Prostate gland (tissue), 2 donors: ENCODE measurements around the gene LEUTX. TPM values are rescaled to one million over a fixed set of nuclear protein-coding genes. Genes with fewer than 3 reads are reported as not detected.

ENCODE experiments used
- DNase-seq: peaks from one replicate; pipeline ENCODE4 v3.0.0-alpha.2; 2019; ENCODE audit warnings: low spot score
- H3K27ac ChIP-seq, 2 donors: fragments of 200-600 bp; sonication (generic); 2 replicates each; pipeline ENCODE4 v1.5.1; 2017 to 2019
- H3K27me3 ChIP-seq: fragments of 200-600 bp; sonication (generic); replicated peaks from 2 replicates; pipeline ENCODE4 v1.5.1; 2019; ENCODE audit not compliant: insufficient read depth
- H3K36me3 ChIP-seq, 2 donors: fragments of 200-600 bp; sonication (generic); 1 replicate in 1 of 2; 2 replicates in 1 of 2; pipeline versions ENCODE4 v1.5.1 to v1.8.1; 2017 to 2019
- H3K4me1 ChIP-seq: fragments of 200-600 bp; sonication (generic); replicated peaks from 2 replicates; pipeline ENCODE4 v1.5.1; 2019
- H3K4me3 ChIP-seq, 2 donors: fragments of 200-600 bp; sonication (generic); 2 replicates each; pipeline ENCODE4 v1.5.1; 2017 to 2019
- H3K9me3 ChIP-seq: fragments of 200-600 bp; sonication (generic); 2 replicates; pipeline ENCODE4 v1.5.1; 2017
- POLR2A ChIP-seq: fragments of 450-650 bp; IDR thresholded peaks from one replicate; pipeline ENCODE4 v1.6.1; 2016; ENCODE audit warnings: antibody characterized with exemption, mild to moderate bottlenecking
- POLR2AphosphoS5 ChIP-seq: sonication (generic); formaldehyde crosslinking; IDR thresholded peaks from one replicate; pipeline ENCODE4 v1.6.1; 2017; ENCODE audit warnings: antibody characterized with exemption
- WGBS: methylation state at CpG from one replicate; pipeline ENCODE4 v1.1.5; 2018; 5-methylcytosine and 5-hydroxymethylcytosine counted together
- intact Hi-C: fragments of 100-400 bp; cut with DNase I; formaldehyde crosslinking; loops from one replicate; pipeline ENCODE4 v1.14.2; 2022
- total RNA-seq, 2 donors: library from RNA; depleted of rRNA; stranded (reverse); fragments of >200 nt; gene quantifications; one replicate each; pipeline ENCODE4 v1.1.0, GENCODE V29; 2016
- TF ChIP-seq, protein P1 (sequence below), 4 experiments: fragments of 200-600 bp in 2 of 4; fragments of 450-650 bp in 2 of 4; sonication (generic) in 2 of 4; IDR thresholded peaks; 1 replicate in 3 of 4; 2 replicates in 1 of 4; pipeline ENCODE4 v1.5.1; 2016 to 2019; ENCODE audit warnings: antibody characterized with exemption in 4 of 4, mild to moderate bottlenecking in 2 of 4, moderate library complexity in 2 of 4

The LEUTX gene
- total RNA-seq, 2 donors from 2014 or later: not detected

- DNase-seq: no peak
- no peaks in the 10 kb centered on the region for H3K27me3 ChIP-seq
- intact Hi-C loops: no loop called here
- H3K4me1 ChIP-seq: no peaks in the 10 kb centered on the region
- H3K27ac ChIP-seq: no peak overlapping the region
- TF ChIP-seq, protein P1, sequence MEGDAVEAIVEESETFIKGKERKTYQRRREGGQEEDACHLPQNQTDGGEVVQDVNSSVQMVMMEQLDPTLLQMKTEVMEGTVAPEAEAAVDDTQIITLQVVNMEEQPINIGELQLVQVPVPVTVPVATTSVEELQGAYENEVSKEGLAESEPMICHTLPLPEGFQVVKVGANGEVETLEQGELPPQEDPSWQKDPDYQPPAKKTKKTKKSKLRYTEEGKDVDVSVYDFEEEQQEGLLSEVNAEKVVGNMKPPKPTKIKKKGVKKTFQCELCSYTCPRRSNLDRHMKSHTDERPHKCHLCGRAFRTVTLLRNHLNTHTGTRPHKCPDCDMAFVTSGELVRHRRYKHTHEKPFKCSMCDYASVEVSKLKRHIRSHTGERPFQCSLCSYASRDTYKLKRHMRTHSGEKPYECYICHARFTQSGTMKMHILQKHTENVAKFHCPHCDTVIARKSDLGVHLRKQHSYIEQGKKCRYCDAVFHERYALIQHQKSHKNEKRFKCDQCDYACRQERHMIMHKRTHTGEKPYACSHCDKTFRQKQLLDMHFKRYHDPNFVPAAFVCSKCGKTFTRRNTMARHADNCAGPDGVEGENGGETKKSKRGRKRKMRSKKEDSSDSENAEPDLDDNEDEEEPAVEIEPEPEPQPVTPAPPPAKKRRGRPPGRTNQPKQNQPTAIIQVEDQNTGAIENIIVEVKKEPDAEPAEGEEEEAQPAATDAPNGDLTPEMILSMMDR (IDR thresholded peaks at IDR 0.05): no peak
- TF ChIP-seq POLR2AphosphoS5 (no peak), POLR2A (no peak)
- H3K36me3 ChIP-seq: no peaks in the 10 kb centered on the region
- WGBS: 76% methylated on average over 3 of the region's 3 CpGs
- no peaks in the 10 kb centered on the region for H3K9me3 ChIP-seq
- H3K4me3 ChIP-seq: no peak overlapping the region
Observed at GRCh38 chr19:39745643-39746042, 33.0 kb upstream of the LEUTX start.

DNA sequence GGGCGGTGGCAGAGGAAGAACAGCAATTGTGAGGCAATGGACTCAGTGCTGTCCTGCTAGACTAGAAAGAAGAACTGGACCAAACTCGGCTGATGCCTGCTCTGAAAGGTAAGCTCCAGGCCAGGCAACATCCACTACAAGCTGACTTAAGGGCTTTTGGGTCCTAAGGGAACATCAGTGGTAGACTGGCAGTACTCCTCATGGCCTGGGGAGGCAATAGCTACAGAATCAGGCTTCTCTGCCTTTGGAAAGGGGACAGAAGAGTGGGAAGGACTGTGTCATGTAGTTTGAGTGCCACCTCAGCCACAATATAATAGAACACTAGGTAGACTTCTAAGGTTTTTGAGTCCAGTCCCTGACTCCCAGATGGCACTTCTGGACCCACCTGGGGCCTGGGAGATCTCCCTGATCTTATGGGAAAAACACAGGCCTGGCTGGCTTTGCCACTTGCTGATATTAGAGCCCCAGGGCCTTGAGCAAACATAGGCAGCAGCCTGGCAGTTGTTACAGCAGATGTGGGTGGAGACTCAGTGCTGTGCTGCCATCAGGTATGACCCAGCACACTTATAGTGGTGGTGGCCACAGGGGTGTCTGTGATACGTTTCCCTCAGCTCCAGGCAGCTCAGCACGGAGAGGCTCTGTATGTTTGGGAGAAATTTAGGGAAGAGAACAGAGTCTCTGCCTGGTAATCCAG lies 31.7 kb upstream of the LEUTX start:
- intact Hi-C loops: no loop called here
- DNase-seq: no peak

DNA sequence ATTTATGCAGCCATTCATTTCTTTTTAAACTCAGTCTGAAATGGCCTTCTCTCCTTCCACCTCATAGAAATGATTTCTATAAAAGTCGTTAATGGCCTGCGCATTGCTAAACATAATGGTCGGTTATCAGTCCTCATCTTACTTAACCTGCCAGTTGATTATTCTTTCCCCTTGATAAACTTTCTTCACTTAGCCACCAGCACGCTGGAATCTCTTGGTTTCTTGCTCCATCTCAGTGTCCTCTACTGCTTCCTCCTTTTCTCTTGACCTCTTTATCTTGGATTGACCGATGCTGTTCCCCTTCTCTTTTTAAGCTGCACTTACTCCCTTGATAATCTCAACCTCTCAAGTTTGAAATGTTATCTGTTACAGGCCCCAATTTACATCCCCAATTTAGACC lies 28.7 kb upstream of the LEUTX start:
- no peak for TF ChIP-seq POLR2AphosphoS5
- TF ChIP-seq, protein P1 (IDR thresholded peaks at IDR 0.05): no peak
- no peak for TF ChIP-seq POLR2A
- intact Hi-C loops: no loop called here
- 80% methylated on average over 5 of the region's 5 CpGs for WGBS
- H3K36me3 ChIP-seq: no peaks in the 10 kb centered on the region
- no peak overlapping the region for H3K4me3 ChIP-seq
- no peaks in the 10 kb centered on the region for H3K4me1 ChIP-seq
- H3K27me3 ChIP-seq: no peaks in the 10 kb centered on the region
- DNase-seq: no peak
- no peak overlapping the region for H3K27ac ChIP-seq
- H3K9me3 ChIP-seq: no peaks in the 10 kb centered on the region

More for the DNA sequence above, 31.7 kb upstream of the LEUTX start:
- TF ChIP-seq POLR2AphosphoS5 (no peak), POLR2A (no peak)
- TF ChIP-seq, protein P1 (IDR thresholded peaks at IDR 0.05): no peak
- Histone ChIP-seq H3K27ac (no peak overlapping the region), H3K9me3 (no peaks in the 10 kb centered on the region), H3K27me3 (no peaks in the 10 kb centered on the region), H3K4me1 (no peaks in the 10 kb centered on the region), H3K4me3 (no peak overlapping the region), H3K36me3 (no peaks in the 10 kb centered on the region)
- 79% methylated on average over 4 of the region's 4 CpGs for WGBS

DNA sequence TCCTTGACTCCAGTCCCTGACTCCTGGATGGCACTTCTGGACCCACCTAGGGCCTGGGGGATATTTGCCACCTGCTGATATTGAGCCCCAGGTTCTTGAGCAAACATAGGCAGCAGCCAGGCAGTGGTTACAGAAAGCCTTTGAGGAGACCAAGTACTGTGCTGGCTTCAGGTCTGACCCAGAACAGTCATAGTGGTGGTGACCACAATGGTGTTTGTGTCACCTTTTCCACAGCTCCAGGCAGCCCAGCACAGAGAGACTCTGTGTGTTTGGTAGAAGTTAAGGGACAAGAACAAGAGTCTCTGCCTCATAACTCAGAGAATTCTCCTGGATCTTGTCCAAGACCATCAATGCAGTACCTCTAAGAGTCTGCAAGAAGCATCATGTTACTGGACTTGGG lies 26.3 kb upstream of the LEUTX start:
- Histone ChIP-seq H3K27me3 (peaks cover 2% of the 10 kb centered on the region), H3K9me3 (no peaks in the 10 kb centered on the region), H3K4me3 (no peak overlapping the region), H3K36me3 (no peaks in the 10 kb centered on the region), H3K4me1 (no peaks in the 10 kb centered on the region), H3K27ac (no peak overlapping the region)
- TF ChIP-seq, protein P1 (IDR thresholded peaks at IDR 0.05): no peak
- no peak for TF ChIP-seq POLR2AphosphoS5
- DNase-seq: no peak
- intact Hi-C loops: no loop called here

DNA sequence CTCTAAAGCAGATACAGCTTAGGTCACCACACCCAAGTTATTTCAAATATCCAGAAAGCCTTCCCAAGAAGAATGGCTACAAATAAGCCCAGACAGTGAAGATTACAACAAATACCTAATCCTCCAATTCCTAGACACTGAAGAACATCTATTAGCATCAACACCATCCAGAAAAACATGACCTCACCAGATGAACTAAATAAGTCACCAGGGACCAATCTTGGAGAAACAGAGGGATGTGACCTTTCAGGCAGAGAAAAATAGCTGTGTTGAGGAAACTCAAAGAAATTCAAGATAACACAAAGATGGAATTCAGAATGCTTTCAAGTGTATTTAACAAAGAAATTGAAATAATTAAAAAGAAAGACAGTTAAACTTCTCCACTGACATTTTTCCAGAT lies 25.9 kb upstream of the LEUTX start:
- Histone ChIP-seq H3K27me3 (peaks cover 2% of the 10 kb centered on the region), H3K9me3 (no peaks in the 10 kb centered on the region), H3K36me3 (no peaks in the 10 kb centered on the region), H3K4me1 (no peaks in the 10 kb centered on the region), H3K27ac (no peak overlapping the region), H3K4me3 (no peak overlapping the region)
- no peak for TF ChIP-seq POLR2AphosphoS5
- TF ChIP-seq, protein P1 (IDR thresholded peaks at IDR 0.05): no peak
- no peak for TF ChIP-seq POLR2A
- intact Hi-C loops: no loop called here
- DNase-seq: no peak
